ENCODE measurements around the gene GABBR2.
"Not testable (repeated sequence)": the region's sequence is repeated elsewhere in the genome, so short reads cannot be mapped to it uniquely, and the experiment has no call there.

GABBR2 gene

DNA sequence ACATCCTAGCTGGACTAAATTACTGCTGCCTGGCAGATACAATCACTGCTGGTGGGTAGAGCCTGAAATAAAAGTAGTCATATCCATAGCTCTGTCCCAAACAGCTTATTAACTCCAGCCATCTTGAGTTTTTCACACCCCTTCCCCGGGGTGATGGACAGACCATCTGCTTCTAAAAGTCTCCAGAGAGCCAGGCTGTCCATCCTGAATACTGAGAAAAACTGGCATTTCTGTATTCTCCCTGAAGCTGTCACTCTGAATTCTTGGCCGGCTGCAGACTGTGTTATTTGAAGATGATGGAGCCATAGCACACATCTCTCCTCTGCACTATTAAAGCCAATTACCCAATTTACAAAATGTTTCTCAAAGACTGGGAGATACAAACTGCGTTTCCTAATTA, 118.6 kb downstream of the GABBR2 start:
- DNase-seq: no peak

DNA sequence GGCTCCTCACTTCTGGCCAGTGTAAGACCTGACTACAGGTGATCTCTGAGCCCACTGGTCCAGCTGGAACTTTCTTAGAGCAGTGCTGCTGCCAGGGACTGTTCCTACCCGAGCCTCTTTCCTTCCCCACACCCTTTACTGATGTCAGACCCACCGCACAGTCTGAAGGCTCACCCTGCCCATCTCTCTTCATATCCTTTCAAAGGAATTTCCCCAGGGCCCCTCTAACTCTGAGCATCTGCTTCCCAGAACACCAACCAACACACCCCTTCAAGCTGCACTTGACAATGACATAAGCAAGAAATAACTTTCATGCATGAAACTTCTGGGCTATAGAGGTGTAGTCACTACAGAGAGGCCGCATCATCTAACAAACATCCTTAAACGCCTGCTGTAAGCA, 119.6 kb downstream of the GABBR2 start:
- DNase-seq: no peak

DNA sequence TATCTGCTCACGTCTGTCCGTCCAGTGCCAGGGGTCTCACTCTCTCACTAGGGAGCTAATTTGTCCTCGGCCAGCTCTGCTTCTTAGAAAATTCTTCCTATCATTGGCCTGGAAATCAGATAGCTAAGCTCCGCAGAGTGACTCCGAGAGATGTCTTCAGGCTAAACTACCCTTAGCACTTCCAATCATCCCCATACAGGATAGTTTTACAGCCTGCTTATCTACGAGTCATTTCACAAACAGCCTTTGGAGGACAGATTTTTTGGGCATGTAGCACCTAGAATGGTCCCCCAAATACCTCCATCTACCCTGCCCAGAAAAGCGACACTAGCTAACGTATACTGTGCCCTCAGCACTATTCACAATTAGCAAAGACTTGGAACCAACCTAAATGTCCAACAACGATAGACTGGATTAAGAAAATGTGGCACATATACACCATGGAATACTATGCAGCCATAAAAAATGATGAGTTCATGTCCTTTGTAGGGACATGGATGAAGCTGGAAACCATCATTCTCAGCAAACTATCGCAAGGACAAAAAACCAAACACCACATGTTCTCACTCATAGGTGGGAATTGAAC, 123.8 kb downstream of the GABBR2 start:
- DNase-seq: not testable (repeated sequence)

DNA sequence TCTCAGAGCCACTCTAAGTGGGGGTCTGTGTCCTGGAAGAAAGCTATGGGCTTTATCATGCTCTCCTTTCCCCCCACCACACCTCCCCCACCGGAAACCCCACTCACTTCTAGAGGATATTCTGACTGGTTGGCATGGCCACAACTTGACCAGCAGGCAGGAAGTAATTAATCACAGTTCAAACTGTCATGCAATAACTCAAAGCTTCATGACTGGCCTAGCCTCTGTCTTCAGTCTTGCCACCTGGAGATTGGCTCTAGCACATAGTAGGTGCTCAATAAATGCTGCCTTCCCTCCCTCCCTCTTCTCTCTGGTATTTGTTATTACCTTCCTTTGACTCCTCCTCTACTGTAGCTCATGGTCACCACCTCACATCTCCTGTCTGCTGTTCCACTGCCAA, 124.7 kb downstream of the GABBR2 start:
- no peak for DNase-seq

GRCh38 chr9:98583417-98583816, 125.3 kb downstream of the GABBR2 start:
- no peak for DNase-seq

DNA sequence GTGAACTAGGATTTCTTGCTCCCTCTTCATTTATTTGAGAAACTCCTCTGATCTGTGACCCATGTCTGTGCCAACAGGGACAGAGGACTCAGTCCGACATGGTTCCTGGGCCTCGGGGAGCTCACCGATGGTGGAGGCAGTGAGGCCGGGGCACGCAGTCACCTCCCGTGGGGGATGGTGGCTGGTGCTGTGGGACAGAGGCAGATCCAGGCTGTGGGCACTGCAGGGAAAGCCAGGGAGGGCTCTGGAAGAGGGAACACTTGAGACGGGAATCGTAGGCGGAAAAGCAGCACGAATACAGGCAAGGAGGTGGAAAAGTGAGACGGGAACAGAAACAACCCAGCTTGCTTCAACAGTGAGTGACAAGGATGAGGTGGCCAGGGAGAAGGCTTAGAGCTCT, 127.8 kb downstream of the GABBR2 start:
- DNase-seq: no peak

DNA sequence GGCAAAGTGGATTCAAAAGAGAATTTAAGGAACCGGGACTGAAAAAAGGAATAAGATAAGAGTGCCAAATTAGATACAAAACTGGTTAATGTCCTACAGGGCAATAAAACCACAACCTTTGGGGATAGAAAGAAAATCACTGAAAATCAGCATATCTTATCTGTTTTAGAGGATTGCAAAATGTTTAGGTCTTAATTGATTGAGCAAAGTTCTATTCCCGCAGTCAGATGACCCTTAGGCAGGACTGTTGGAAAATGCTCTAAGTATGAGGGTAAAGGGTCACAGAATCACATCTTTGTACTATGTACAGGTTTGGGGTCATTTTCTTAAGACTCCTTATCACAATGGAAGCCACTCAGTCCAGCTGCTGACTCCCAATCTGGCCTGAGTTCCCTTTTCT, 129.0 kb downstream of the GABBR2 start:
- DNase-seq: no peak

DNA sequence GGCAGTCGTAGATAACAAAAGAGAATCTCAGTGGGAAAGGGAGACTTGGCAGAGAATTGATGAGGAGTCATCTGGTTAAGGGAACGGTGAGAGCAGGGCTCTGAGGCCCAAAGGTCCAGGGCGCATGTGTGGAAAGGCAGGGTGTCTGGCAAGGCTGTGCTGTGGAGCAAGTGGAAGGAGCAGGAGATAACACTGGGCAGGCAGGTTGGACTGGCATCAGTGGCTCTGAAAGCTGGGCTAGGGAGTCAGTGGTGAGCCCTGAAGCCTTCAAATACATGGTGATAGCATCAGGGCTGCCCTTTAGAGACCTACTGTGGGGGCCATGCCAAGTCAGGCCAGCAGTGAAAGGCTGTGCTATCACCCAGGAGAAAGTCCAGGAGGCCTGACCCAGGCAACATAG, 131.3 kb downstream of the GABBR2 start:
- DNase-seq: no peak

DNA sequence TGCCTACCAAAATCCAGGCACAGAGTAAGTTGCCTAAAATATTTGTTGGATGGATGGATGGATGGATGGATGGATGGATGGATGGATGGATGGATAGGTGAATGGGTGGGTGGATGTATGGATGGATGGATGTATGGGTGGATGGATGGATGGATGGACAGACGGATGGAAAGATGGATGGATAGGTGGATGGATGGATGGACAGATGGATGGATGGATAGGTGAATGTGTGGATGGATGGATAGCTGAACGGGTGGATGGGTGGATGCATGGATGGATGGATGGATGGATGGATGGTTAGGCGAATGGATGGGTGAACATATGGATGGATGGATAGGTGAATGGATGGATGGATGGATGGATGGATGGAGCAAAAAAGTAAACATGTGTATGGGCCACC, 131.9 kb downstream of the GABBR2 start:
- DNase-seq: no peak

DNA sequence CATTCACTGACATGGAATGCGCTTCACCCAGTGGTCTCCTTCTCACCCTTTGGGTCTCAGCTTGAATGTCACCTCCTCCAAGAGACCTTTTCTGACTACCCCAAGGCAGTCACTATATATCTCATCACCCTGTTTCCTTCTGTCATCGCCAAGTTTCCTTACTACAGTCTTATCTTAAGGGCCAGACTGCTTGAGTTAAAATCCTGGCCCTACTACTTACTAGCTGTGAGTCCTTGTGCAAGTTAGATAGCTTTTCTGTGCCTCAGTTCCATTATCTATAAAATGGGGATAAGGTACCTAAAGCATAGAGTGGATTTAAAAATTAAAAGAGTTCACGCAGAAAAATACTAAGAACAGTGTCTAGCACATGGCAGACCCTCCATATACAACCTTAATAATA, 132.4 kb downstream of the GABBR2 start:
- no peak for DNase-seq

DNA sequence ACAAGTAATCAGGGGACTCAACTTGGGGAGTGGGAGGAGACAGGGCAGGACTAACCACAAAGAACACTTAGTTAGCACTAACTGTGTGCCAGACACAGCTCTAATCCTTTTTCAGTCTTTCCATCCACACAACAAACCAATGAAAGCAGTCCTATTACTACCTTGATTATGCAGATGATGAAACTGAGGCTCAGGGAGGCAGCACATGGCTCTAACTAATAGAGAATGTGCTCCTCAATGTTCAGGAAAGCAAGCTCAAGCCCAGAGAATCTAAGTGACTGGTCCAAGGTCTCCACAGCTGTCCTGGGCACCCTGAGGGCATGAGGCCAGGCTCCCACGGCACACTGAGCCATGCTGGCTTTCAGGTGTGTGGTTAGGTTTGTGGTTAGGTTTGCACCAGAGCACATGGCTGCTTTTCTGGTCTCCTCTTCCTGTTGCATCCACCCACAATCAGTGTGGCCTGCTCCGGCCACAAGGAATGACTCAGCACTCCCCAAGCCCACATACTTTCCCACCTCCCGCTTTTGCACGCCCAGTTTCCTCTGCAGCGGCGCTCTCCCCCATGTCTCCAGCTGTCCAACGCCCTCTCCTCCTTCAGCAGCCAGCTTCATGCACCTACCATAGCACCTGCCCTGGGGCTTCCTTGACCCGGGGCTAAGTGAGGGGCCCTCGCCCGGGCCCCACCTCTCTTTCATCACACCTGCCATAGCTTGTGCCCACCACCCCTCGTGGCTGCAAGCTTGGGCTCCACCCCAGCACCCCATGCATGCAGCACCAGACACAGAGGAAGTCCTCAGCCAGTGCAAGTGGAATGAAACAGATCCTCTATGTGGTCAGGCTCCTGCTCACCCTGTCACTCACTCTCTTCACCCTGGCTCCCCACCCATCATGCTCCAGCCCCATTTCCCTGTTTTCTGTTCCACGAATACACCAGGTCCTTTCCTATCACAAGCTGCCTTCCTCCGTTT, 133.1 kb downstream of the GABBR2 start:
- no peak for DNase-seq

- DNase-seq: no peak
Measured at GRCh38 chr9:98573749-98574278, 134.9 kb downstream of the GABBR2 start.

GRCh38 chr9:98572796-98573195, 135.9 kb downstream of the GABBR2 start:
- no peak for DNase-seq

DNA sequence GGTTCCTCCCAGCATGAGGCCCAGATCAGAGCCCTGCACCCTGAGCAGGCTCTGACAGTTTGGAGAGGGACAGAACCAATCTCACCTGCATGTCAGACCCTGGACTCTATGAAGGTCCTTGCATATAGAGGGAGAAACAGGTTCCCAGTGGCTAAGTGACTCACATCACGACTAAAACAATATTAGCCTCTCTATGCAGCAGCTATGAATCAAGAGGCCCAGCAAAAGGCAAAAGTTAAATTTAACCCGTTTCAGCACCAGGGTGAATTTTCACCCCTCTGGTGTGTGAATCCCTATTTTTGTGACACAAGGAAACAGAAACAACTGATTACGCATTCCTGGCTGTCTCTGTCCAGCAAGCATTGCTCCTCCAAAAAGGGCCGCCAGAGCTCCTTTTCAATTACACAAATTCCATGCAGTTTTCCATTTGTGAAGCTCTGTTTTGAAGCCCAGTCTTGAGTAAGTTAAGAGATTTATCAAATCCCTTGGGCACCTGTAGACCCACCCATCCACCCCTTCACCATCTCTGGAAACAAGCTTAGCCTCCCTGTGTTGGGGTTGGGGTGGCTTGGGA, 136.6 kb downstream of the GABBR2 start:
- no peak for DNase-seq

- DNase-seq: no peak
Measured at GRCh38 chr9:98571643-98572042, 137.1 kb downstream of the GABBR2 start.

DNA sequence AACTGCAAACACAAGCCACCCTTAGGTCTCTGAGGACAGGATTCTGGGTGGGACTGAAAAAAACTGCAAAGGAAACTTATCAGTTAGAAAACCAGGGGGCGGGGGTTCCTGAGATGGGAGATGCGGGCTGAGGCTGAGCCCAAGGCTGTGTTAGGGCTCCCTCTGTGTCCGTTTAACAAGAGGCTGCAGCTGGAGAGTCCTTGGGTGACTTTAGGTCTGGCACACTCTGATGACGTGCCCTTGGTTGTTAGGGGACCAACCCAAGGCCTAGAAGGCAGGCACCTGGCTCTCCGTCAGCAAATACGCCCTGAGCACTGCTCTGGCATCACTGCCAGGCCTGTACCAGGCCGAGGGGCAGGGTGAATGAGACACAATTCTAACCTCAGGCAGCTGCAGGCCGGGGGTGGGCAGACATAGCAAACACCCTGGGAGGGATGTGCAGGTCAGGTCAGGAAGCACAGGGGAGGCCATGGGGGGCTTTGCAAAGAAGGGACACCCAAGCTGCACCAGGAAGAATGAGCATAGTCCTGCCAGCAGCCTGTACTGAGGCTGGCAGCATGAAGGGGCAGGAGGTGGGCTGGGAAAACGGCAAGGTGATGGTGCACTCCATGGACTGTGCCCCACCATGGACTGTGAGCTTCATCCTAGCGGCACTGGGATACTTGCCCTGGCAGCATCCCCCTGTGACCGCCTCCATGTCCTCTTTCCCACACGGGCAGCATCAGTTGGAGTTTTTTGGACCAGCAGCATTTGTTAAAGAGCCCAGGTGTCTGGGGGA, 137.9 kb downstream of the GABBR2 start:
- DNase-seq: no peak

DNA sequence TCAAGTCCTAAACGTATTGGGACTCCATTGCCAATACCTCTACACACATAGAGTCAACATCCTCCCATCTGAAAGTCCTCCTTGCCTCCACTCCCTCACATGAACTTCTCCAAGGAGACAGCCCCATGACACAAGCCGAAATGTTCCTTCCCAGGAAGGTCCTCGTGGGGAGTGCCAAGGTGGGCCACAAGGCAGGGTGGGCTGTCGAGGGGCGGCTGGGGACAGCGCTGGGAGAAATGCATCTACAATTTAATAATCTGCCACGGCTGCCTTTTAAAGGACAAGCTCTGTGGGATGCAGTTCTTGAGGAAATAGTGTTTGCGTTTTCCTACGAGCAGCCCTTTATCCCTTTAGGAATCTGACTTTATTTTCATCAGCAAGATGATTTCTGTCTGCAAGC, 138.7 kb downstream of the GABBR2 start:
- DNase-seq: no peak

DNA sequence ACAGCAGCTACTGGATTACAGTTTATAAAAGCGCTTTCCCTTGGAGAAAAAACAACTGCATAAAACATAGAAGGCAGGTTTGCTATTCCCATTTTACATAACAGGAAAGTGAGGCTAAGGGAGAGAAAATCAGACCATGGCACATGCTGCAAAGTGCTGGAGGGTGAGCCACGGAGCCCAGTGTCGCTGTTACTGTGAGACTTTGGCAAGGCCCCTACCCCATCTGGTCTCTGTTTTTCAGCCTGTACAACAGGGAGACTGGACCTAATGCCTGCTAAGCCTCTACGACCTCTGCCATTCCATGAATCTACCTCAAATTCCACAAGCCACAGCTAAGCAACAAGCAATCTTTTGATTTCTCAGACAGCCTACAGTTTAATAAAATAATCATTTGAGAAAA, 139.2 kb downstream of the GABBR2 start:
- DNase-seq: no peak

GRCh38 chr9:98568909-98569469, 139.7 kb downstream of the GABBR2 start:
- no peak for DNase-seq

- no peak for DNase-seq
Measured at GRCh38 chr9:98568234-98568908, 140.4 kb downstream of the GABBR2 start.

- DNase-seq: no peak
Measured at GRCh38 chr9:98567540-98568233, 141.0 kb downstream of the GABBR2 start.

Measured in activated gamma-delta T cell treated with Interleukin-2 at 50 U/mL for 16 hours (primary cell).